Mesothelial cell of epicardium (in vitro differentiated cells): ENCODE results near the gene ADGRL3. TPM values are rescaled to one million over a fixed set of nuclear protein-coding genes. Genes with fewer than 3 reads are reported as not detected.

Experiments
- DNase-seq, 2 experiments: peaks; one replicate each; pipeline ENCODE4 v3.0.0; 2021; ENCODE audit warnings: low spot score in 2 of 2; ENCODE audit not compliant: unreplicated experiment in 2 of 2
- H3K27ac Mint-ChIP-seq: 2 replicates; pipeline ENCODE4 v1.8.0; 2021; ENCODE audit warnings: mixed read lengths
- H3K27me3 Mint-ChIP-seq: 2 replicates; pipeline ENCODE4 v1.8.0; 2021; ENCODE audit warnings: low read depth, mixed read lengths
- H3K36me3 Mint-ChIP-seq: 2 replicates; pipeline ENCODE4 v1.8.0; 2021; ENCODE audit warnings: mixed read lengths
- H3K4me1 Mint-ChIP-seq: 2 replicates; pipeline ENCODE4 v1.8.0; 2021; ENCODE audit warnings: mixed read lengths
- H3K4me3 Mint-ChIP-seq: 2 replicates; pipeline ENCODE4 v1.8.0; 2021; ENCODE audit warnings: mild to moderate bottlenecking, moderate library complexity, mixed read lengths
- H3K9me3 Mint-ChIP-seq: 2 replicates; pipeline ENCODE4 v1.8.0; 2021; ENCODE audit warnings: mixed read lengths
- total RNA-seq: library from RNA; stranded (reverse); gene quantifications from 3 replicates; pipeline ENCODE4 v1.2.1, GENCODE V29; 2021
- TF ChIP-seq, protein P1 (sequence below): fragments of 200-600 bp; sonication (generic); IDR thresholded peaks from one replicate; pipeline ENCODE4 v1.5.0; 2021; ENCODE audit warnings: antibody characterized with exemption; ENCODE audit not compliant: unreplicated experiment

ADGRL3 gene
- total RNA-seq, 1 donor from 2014 or later: 68.3 TPM

DNA sequence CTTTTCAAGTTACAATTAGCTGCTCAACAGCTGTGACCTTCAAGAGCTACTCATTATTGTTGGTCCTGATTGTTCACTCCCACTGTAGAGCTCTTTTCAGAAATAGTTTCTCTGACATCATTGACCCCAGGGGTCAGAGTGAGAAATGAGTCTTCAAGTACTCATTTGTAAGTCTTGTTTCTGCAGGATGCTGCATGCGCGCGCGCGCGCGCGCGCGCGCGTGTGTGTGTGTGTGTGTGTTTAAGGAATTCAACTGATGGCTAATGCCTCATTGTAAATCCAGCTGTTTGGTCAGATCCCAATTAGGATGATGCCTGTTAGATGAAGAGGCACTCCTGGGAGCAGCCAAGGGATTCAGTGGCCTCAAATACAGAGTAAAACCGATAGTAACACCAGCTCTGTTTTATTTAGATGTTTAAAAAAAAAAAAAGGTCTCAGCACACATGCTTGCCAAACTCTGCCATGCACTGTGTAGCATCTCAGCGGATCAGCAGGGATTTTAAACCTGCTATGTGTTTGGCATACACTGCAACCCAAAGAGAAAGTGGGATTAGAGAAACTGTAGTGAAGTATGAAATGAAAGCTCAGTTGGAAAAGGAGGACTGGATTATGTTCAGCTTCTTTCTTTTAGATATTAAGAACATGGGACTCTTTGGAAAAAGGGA is 332.3 kb downstream of the ADGRL3 start:
- TF ChIP-seq, protein P1, sequence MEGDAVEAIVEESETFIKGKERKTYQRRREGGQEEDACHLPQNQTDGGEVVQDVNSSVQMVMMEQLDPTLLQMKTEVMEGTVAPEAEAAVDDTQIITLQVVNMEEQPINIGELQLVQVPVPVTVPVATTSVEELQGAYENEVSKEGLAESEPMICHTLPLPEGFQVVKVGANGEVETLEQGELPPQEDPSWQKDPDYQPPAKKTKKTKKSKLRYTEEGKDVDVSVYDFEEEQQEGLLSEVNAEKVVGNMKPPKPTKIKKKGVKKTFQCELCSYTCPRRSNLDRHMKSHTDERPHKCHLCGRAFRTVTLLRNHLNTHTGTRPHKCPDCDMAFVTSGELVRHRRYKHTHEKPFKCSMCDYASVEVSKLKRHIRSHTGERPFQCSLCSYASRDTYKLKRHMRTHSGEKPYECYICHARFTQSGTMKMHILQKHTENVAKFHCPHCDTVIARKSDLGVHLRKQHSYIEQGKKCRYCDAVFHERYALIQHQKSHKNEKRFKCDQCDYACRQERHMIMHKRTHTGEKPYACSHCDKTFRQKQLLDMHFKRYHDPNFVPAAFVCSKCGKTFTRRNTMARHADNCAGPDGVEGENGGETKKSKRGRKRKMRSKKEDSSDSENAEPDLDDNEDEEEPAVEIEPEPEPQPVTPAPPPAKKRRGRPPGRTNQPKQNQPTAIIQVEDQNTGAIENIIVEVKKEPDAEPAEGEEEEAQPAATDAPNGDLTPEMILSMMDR: no peak
- H3K4me3 Mint-ChIP-seq: no peak overlapping the region
- no peak for DNase-seq
- H3K4me1 Mint-ChIP-seq: peaks cover 40% of the 10 kb centered on the region
- peaks cover 36% of the 10 kb centered on the region for H3K9me3 Mint-ChIP-seq
- peaks cover 32% of the 10 kb centered on the region for H3K36me3 Mint-ChIP-seq
- peak overlapping the region; percentile 70 for H3K27ac Mint-ChIP-seq
- H3K27me3 Mint-ChIP-seq: no peaks in the 10 kb centered on the region

DNA sequence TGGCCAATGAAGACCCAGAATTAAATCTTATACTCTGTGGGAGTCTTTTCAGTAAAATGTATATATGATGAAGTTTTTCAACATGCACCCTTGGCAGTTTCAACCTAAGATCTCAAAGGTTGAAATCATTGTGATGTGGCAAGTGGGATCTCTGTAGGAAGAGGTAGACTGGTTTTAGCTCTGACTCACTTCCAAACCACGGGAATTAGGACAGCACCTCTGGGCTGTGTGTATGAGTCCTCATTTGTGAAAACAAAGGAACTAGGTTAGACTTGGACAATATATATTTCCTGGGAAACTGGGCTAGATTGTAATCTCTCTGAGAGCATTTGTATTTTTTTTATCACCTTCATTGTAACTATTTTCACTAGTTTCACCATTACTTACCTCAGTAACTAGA is 333.0 kb downstream of the ADGRL3 start:
- no peak for DNase-seq
- peaks cover 39% of the 10 kb centered on the region for H3K4me1 Mint-ChIP-seq

DNA sequence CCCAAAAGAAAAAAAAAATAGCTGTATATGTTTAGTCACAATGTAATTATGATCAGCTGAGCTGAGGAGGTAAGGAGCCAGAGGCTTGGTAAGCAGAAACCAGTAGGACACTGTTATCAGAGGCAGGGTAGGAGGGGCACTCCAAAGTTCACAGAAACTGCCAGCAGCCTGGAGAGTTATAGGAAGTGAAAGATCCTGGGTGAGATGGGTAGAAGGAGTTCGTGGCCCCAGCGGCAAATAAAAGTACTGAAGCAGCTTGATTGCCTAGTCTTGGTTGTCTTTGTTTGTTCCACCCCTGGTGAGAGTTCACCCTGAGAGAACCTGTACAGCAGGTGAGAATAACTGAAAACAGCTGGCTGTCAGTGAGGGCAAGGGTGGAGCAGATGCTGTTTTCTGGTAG is 340.8 kb downstream of the ADGRL3 start:
- no peaks in the 10 kb centered on the region for H3K27me3 Mint-ChIP-seq
- DNase-seq: no peak
- peaks cover 17% of the 10 kb centered on the region for H3K4me1 Mint-ChIP-seq
- TF ChIP-seq, protein P1: no peak
- peaks cover 14% of the 10 kb centered on the region for H3K36me3 Mint-ChIP-seq
- peaks cover 20% of the 10 kb centered on the region for H3K9me3 Mint-ChIP-seq
- H3K27ac Mint-ChIP-seq: peak overlapping the region; percentile 67
- no peak overlapping the region for H3K4me3 Mint-ChIP-seq

More for the DNA sequence above, 333.0 kb downstream of the ADGRL3 start:
- Mint-ChIP-seq H3K9me3 (peaks cover 40% of the 10 kb centered on the region), H3K27ac (peak overlapping the region; percentile 70), H3K4me3 (no peak overlapping the region), H3K27me3 (no peaks in the 10 kb centered on the region), H3K36me3 (peaks cover 29% of the 10 kb centered on the region)
- TF ChIP-seq, protein P1: no peak

DNA sequence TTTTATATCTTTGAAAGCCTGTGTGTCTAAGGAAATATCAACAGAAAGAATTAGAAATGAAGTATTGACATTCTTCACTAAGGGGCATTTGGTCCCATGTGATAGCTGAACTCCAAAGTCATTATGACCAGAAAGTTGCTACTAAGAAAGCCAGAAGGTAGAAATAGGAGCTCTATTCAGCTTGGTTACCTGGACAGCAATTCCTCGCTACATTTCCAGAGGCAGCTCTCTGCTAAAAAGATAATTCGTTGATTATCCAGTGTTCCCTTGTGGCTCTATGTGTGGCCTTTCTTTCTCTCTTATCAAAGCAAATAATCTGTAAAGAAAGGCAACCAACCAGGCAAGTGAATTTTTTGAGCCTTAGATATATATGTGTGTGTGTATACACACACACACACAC is 341.3 kb downstream of the ADGRL3 start:
- Mint-ChIP-seq H3K27me3 (no peaks in the 10 kb centered on the region), H3K4me3 (no peak overlapping the region), H3K36me3 (peaks cover 10% of the 10 kb centered on the region), H3K9me3 (peaks cover 14% of the 10 kb centered on the region), H3K27ac (no peak overlapping the region), H3K4me1 (peaks cover 20% of the 10 kb centered on the region)
- TF ChIP-seq, protein P1: no peak
- DNase-seq: no peak

DNA sequence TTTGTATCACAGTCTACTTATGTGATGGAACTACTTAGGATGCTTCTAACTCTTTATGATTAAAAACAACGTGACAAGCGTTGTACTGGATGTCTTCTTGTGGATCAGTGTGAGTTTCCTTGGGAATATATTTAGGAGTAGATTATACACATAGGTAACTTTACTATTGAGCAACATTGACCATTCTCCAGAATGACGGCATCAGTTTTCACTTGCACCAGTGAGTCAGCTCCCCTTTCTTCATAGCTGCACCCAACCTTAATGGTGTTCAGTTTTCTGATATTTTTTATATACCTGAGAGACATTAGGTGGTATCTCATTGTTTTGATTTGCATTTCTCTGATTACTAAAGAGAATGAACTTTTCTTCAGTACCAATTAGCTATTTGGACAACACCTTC is 343.9 kb downstream of the ADGRL3 start:
- peaks cover 20% of the 10 kb centered on the region for H3K4me1 Mint-ChIP-seq
- H3K9me3 Mint-ChIP-seq: peaks cover 15% of the 10 kb centered on the region
- H3K27ac Mint-ChIP-seq: no peak overlapping the region
- H3K4me3 Mint-ChIP-seq: no peak overlapping the region
- no peaks in the 10 kb centered on the region for H3K27me3 Mint-ChIP-seq
- TF ChIP-seq, protein P1: no peak
- no peak for DNase-seq
- H3K36me3 Mint-ChIP-seq: peaks cover 9% of the 10 kb centered on the region
